H1 (cell line): ENCODE measurements around the gene CADM2. TPM values are rescaled to one million over a fixed set of nuclear protein-coding genes. Genes with fewer than 3 reads are reported as not detected.

Experiments used
- CTCF ChIA-PET: fragments of 300-600 bp; sonication (Branson Sonifier 250); formaldehyde crosslinking; loops from one replicate; lab custom pipeline; 2021; ENCODE audit not compliant: partially characterized antibody; lab: Charles Lee
- POLR2A ChIA-PET: fragments of 300-600 bp; sonication (Branson Sonifier 250); formaldehyde crosslinking; loops from one replicate; lab custom pipeline; 2021; ENCODE audit warnings: inconsistent platforms; ENCODE audit not compliant: partially characterized antibody; lab: Charles Lee
- DNase-seq, 2 experiments: peaks; one replicate each; pipeline versions ENCODE4 v3.0.0 to v3.0.0-alpha.2; 2010 to 2022; ENCODE audit warnings: low spot score in 2 of 2, low read depth in 1 of 2, mixed read lengths in 1 of 2
- FAIRE-seq: peaks from 2 replicates; lab custom pipeline; 2011; peaks lifted over from hg19 to GRCh38; lab: Jason Lieb, UNC
- H2AFZ ChIP-seq: 2 replicates; pipeline ENCODE4 v1.8.1; 2012; ENCODE audit warnings: low read length, inconsistent platforms
- H2AK5ac ChIP-seq: 2 replicates; pipeline ENCODE4 v1.6.1; 2013; ENCODE audit warnings: low read depth, low read length
- H2BK120ac ChIP-seq: replicated peaks from 2 replicates; pipeline ENCODE3; 2013; ENCODE audit warnings: low read depth, low read length, inconsistent platforms
- H2BK12ac ChIP-seq: 2 replicates; pipeline ENCODE4 v1.6.1; 2013; ENCODE audit warnings: low read depth, low read length
- H2BK15ac ChIP-seq: 2 replicates; pipeline ENCODE4 v1.6.1; 2013; ENCODE audit warnings: low read length
- H2BK20ac ChIP-seq: 2 replicates; pipeline ENCODE4 v1.6.1; 2013; ENCODE audit warnings: low read length
- H2BK5ac ChIP-seq: 2 replicates; pipeline ENCODE4 v1.6.1; 2013; ENCODE audit warnings: low read depth, low read length
- H3K14ac ChIP-seq: 2 replicates; pipeline ENCODE4 v1.6.1; 2013; ENCODE audit warnings: inconsistent platforms; ENCODE audit not compliant: insufficient read length
- H3K18ac ChIP-seq: 2 replicates; pipeline ENCODE4 v1.6.1; 2013; ENCODE audit warnings: low read length; ENCODE audit errors: extremely low read depth
- H3K23ac ChIP-seq: 2 replicates; pipeline ENCODE4 v1.6.1; 2013; ENCODE audit warnings: inconsistent platforms; ENCODE audit not compliant: insufficient read length
- H3K23me2 ChIP-seq: 2 replicates; pipeline ENCODE4 v1.6.1; 2013; ENCODE audit warnings: low read depth, low read length
- H3K27ac ChIP-seq: 2 replicates; pipeline ENCODE4 v1.6.1; 2011; ENCODE audit warnings: low read depth, low read length, inconsistent platforms
- H3K27me3 ChIP-seq, 4 experiments: replicated peaks in 1 of 4; 1 replicate in 1 of 4; 2 replicates in 3 of 4; pipeline versions ENCODE4 v1.6.1 to v1.8.1; 2011 to 2013; ENCODE audit warnings: low read length in 3 of 4, mild to moderate bottlenecking in 3 of 4, inconsistent platforms in 2 of 4, mixed read lengths in 2 of 4, moderate library complexity in 1 of 4; ENCODE audit not compliant: control insufficient read depth in 3 of 4, insufficient read depth in 3 of 4; ENCODE audit errors: extremely low read depth in 1 of 4
- H3K36me3 ChIP-seq, 4 experiments: 2 replicates each; pipeline versions ENCODE4 v1.6.1 to v1.8.1; 2011 to 2013; ENCODE audit warnings: mild to moderate bottlenecking in 4 of 4, low read length in 3 of 4, moderate library complexity in 2 of 4, control low read depth in 1 of 4, inconsistent platforms in 1 of 4; ENCODE audit not compliant: insufficient read depth in 4 of 4, control insufficient read depth in 2 of 4
- H3K4ac ChIP-seq: replicated peaks from 2 replicates; pipeline ENCODE3; 2013; ENCODE audit warnings: low read length, low read depth, mixed read lengths, inconsistent platforms; ENCODE audit not compliant: insufficient read length
- H3K4me1 ChIP-seq, 4 experiments: replicated peaks in 1 of 4; 1 replicate in 1 of 4; 2 replicates in 3 of 4; pipeline versions ENCODE4 v1.6.1 to v1.8.1; 2011 to 2013; ENCODE audit warnings: low read length in 3 of 4, inconsistent platforms in 2 of 4, mixed read lengths in 1 of 4; ENCODE audit not compliant: insufficient read depth in 4 of 4, control insufficient read depth in 3 of 4
- H3K4me2 ChIP-seq, 2 experiments: 2 replicates each; pipeline versions ENCODE4 v1.6.1 to v1.8.1; 2011 to 2013; ENCODE audit warnings: low read depth in 2 of 2, low read length in 2 of 2, control low read depth in 1 of 2, inconsistent platforms in 1 of 2, mild to moderate bottlenecking in 1 of 2; ENCODE audit not compliant: insufficient read depth in 1 of 2
- H3K4me3 ChIP-seq, 4 experiments: fragments of 200-600, 300-600 bp in 1 of 4; sonication (generic), shearing (Covaris generic), sonication (Bioruptor Twin) in 1 of 4; 2 replicates each; pipeline versions ENCODE4 v1.5.1 to v1.8.1; 2011 to 2016; ENCODE audit warnings: low read length in 4 of 4, low read depth in 3 of 4, control low read depth in 2 of 4, inconsistent platforms in 2 of 4, mild to moderate bottlenecking in 2 of 4, mixed read lengths in 1 of 4, moderate library complexity in 1 of 4; ENCODE audit not compliant: insufficient read depth in 2 of 4; ENCODE audit errors: extremely low read depth in 1 of 4
- H3K56ac ChIP-seq: replicated peaks from 2 replicates; pipeline ENCODE3; 2013; ENCODE audit warnings: low read depth, mild to moderate bottlenecking, mixed read lengths, low read length, inconsistent platforms; ENCODE audit not compliant: insufficient read length
- H3K79me1 ChIP-seq: 2 replicates; pipeline ENCODE4 v1.6.1; 2013; ENCODE audit warnings: low read depth, low read length, control low read depth
- H3K79me2 ChIP-seq, 2 experiments: 2 replicates each; pipeline versions ENCODE4 v1.6.1 to v1.8.1; 2012 to 2013; ENCODE audit warnings: low read length in 2 of 2, mild to moderate bottlenecking in 2 of 2, inconsistent platforms in 1 of 2; ENCODE audit not compliant: insufficient read depth in 2 of 2, control insufficient read depth in 1 of 2
- H3K9ac ChIP-seq, 4 experiments: replicated peaks in 1 of 4; 1 replicate in 1 of 4; 2 replicates in 3 of 4; pipeline versions ENCODE4 v1.6.1 to v1.8.1; 2011 to 2013; ENCODE audit warnings: low read depth in 3 of 4, low read length in 3 of 4, control low read depth in 2 of 4, mild to moderate bottlenecking in 2 of 4, moderate library complexity in 2 of 4, inconsistent platforms in 1 of 4; ENCODE audit errors: extremely low read depth in 1 of 4
- H3K9me3 ChIP-seq, 2 experiments: 2 replicates each; pipeline versions ENCODE4 v1.6.1 to v1.8.1; 2012 to 2013; ENCODE audit warnings: mild to moderate bottlenecking in 2 of 2, moderate library complexity in 2 of 2, control low read depth in 1 of 2, inconsistent platforms in 1 of 2, low read depth in 1 of 2, low read length in 1 of 2, mixed read lengths in 1 of 2; ENCODE audit not compliant: insufficient read depth in 2 of 2
- H4K20me1 ChIP-seq, 2 experiments: replicated peaks in 1 of 2; 2 replicates each; pipeline versions ENCODE3 to v1.8.1; 2011 to 2013; ENCODE audit warnings: inconsistent platforms in 2 of 2, low read length in 2 of 2, mild to moderate bottlenecking in 1 of 2; ENCODE audit not compliant: insufficient read depth in 2 of 2, control insufficient read depth in 1 of 2
- H4K5ac ChIP-seq: 2 replicates; pipeline ENCODE4 v1.6.1; 2013; ENCODE audit warnings: low read length, low read depth, mixed read lengths, inconsistent platforms; ENCODE audit not compliant: insufficient read length
- H4K8ac ChIP-seq: 2 replicates; pipeline ENCODE4 v1.8.0; 2013; ENCODE audit warnings: mild to moderate bottlenecking, moderate library complexity, low read length, inconsistent platforms; ENCODE audit not compliant: insufficient read depth; ENCODE audit errors: extremely low read depth
- H4K91ac ChIP-seq: replicated peaks from 2 replicates; pipeline ENCODE3; 2013; ENCODE audit warnings: low read length, mixed read lengths, inconsistent platforms; ENCODE audit not compliant: insufficient read length
- ATF2 ChIP-seq: IDR thresholded peaks from 2 replicates; pipeline ENCODE4 v1.6.1; 2012; ENCODE audit warnings: low read length, inconsistent platforms
- ATF3 ChIP-seq: IDR thresholded peaks from 2 replicates; pipeline ENCODE4 v1.6.1; 2011; ENCODE audit warnings: low read depth, mild to moderate bottlenecking, low read length; ENCODE audit not compliant: insufficient read depth
- CHD2 ChIP-seq: IDR thresholded peaks from 2 replicates; pipeline ENCODE4 v1.6.1; 2012; ENCODE audit warnings: low read length, improper control_type of control experiment
- KDM4A ChIP-seq: IDR thresholded peaks from one replicate; pipeline ENCODE4 v1.7.1; 2012; ENCODE audit warnings: low read depth, mild to moderate bottlenecking, moderate library complexity, low read length, inconsistent platforms; ENCODE audit not compliant: severe bottlenecking
- NANOG ChIP-seq: IDR thresholded peaks from 2 replicates; pipeline ENCODE4 v1.6.1; 2011; ENCODE audit warnings: low read length, low read depth, mild to moderate bottlenecking, inconsistent platforms; ENCODE audit not compliant: insufficient read depth, poor library complexity, severe bottlenecking
- SIN3A ChIP-seq, 2 experiments: IDR thresholded peaks in 1 of 2; conservative IDR thresholded peaks in 1 of 2; 2 replicates each; pipeline ENCODE4 v1.6.1; 2011 to 2012; ENCODE audit warnings: low read length in 2 of 2, improper control_type of control experiment in 1 of 2, low read depth in 1 of 2, mild to moderate bottlenecking in 1 of 2
- WGBS, 2 experiments: shearing (Covaris generic) in 1 of 2; methylation state at CpG; one replicate each; pipeline versions ENCODE4 v1.1.6 to v1.1.7; 2013 to 2015; ENCODE audit warnings: low lambda C conversion rate in 2 of 2, mixed read lengths in 2 of 2, inconsistent platforms in 1 of 2, low coverage in 1 of 2, missing lambda C conversion rate in 1 of 2; ENCODE audit not compliant: insufficient replicate concordance in 2 of 2, insufficient coverage in 1 of 2, insufficient read length in 1 of 2; ENCODE audit errors: extremely low coverage in 1 of 2, missing lambda C conversion rate in 1 of 2; 5-methylcytosine and 5-hydroxymethylcytosine counted together
- polyA plus RNA-seq, 7 experiments: library from polyadenylated mRNA; depleted of rRNA in 3 of 7; stranded (reverse) in 5 of 7; unstranded in 2 of 7; fragments of >200 nt in 5 of 7; fragments of 200-250 nt in 2 of 7; gene quantifications; 1 replicate in 5 of 7; 2 replicates in 1 of 7; 4 replicates in 1 of 7; pipeline versions ENCODE4 v1.2.1 to v1.2.3, GENCODE V29; 2011 to 2013; ENCODE audit warnings: missing spikeins in 2 of 7, mixed read lengths in 2 of 7
- total RNA-seq: library from RNA; stranded (reverse); fragmentation: NEBNext Ultra II Directional; extraction: Animal tissue kit (Norgen Biotek cat#: 25700); gene quantifications from 2 replicates; pipeline ENCODE4 v1.2.1, GENCODE V29; 2021

The CADM2 gene
- total and polyA plus RNA-seq, 2 of the 8 experiments (the other 6 are each of a cell fraction or from before 2014, with no cell fraction given): 14.9 to 20.9 TPM

- Histone ChIP-seq H2BK15ac (no peak overlapping the region), H2BK12ac (no peak overlapping the region), H3K36me3 (no peaks in the 10 kb centered on the region), H3K4ac (no peak overlapping the region), H4K5ac (no peak overlapping the region), H3K14ac (no peak overlapping the region), H2BK20ac (no peak overlapping the region), H2BK120ac (no peak overlapping the region), H3K27me3 (no peaks in the 10 kb centered on the region), H4K91ac (no peak overlapping the region), H3K23ac (no peak overlapping the region), H3K23me2 (no peaks in the 10 kb centered on the region), H2AFZ (no peak overlapping the region), H4K8ac (no peak overlapping the region), H3K18ac (no peak overlapping the region), H3K4me2 (peak overlapping the region in 1 of 2 experiments; percentile 8; a peak in 1 of 4 replicates), H4K20me1 (no peaks in the 10 kb centered on the region), H2AK5ac (no peak overlapping the region), H3K9ac (no peak overlapping the region), H3K56ac (no peak overlapping the region), H3K9me3 (no peaks in the 10 kb centered on the region), H2BK5ac (no peak overlapping the region), H3K79me1 (no peaks in the 10 kb centered on the region), H3K27ac (no peak overlapping the region), H3K4me3 (no peak overlapping the region), H3K4me1 (peaks cover 0 to 4% (median 2%) of the 10 kb centered on the region in 4 experiments; a peak in 2 of 7 replicates), H3K79me2 (no peaks in the 10 kb centered on the region)
- DNase-seq: no peak
- WGBS, 2 experiments: 25% methylated on average over 2 of the region's 2 CpGs; no CpG with 5 or more reads in 1 of the 2 experiments
- POLR2A ChIA-PET: no interaction called here
- CTCF ChIA-PET: interaction anchor here (0.6 kb wide), 2 partner anchors 14 to 374 kb away, joined by 3 read pairs; no protein-coding TSS in a partner anchor
- no peak for FAIRE-seq
- TF ChIP-seq NANOG (peak; percentile 32), ATF3 (no peak), KDM4A (no peak), ATF2 (no peak), SIN3A (conservative IDR thresholded peaks at IDR 0.05 in 1 of 2, IDR thresholded peaks at IDR 0.05 in 1 of 2; ENCODE audit: low read depth in 1 of 2, low read length in 2 of 2) (no peak), CHD2 (no peak)
Measured at GRCh38 chr3:85626662-85627061, 667.9 kb downstream of the CADM2 start.
